Measurements from ENCODE around the gene FRY. TPM values are rescaled to one million over a fixed set of nuclear protein-coding genes. Genes with fewer than 3 reads are reported as not detected.

FRY gene
- total and polyA plus RNA-seq, 10 of the 15 experiments (the other 5 are each of a cell fraction or from before 2014, with no cell fraction given), result 0.18 to 1.4 (median 0.30) TPM

GRCh38 chr13:32170841-32171240 is 139.3 kb downstream of the FRY start (continued):
- TF ChIP-seq SMAD1 (IDR thresholded peaks at IDR 0.05; ENCODE audit: low read depth, partially characterized antibody) (no peak), ATF2 (IDR thresholded peaks at IDR 0.05; ENCODE audit: low read length) (no peak)

- in situ Hi-C loops (cut with MboI), result no loop called here
- no peak for FAIRE-seq
Measured at GRCh38 chr13:32173881-32174280, 142.3 kb downstream of the FRY start.

More at GRCh38 chr13:32173881-32174280, 142.3 kb downstream of the FRY start:
- Histone ChIP-seq H3K9ac (ENCODE audit: control insufficient read depth, insufficient read depth, low read length) (no peak overlapping the region), H3K79me2 (ENCODE audit: control insufficient read depth, insufficient read depth, low read length) (no peaks in the 10 kb centered on the region), H3K27ac (ENCODE audit: control insufficient read depth, insufficient read depth) (no peak overlapping the region), H3K4me3 (no peak overlapping the region), H2AFZ (ENCODE audit: control insufficient read depth, low read depth, low read length) (no peak overlapping the region), H4K20me1 (ENCODE audit: control insufficient read depth, insufficient read depth) (no peaks in the 10 kb centered on the region), H3K4me2 (ENCODE audit: control insufficient read depth, insufficient read depth) (no peak overlapping the region), H3K27me3 (replicated peaks in 1 of 2; ENCODE audit: control insufficient read depth in 2 of 2, insufficient read depth in 2 of 2, low read length in 1 of 2) (no peaks in the 10 kb centered on the region), H3K36me3 (ENCODE audit: control insufficient read depth in 2 of 2, insufficient read depth in 2 of 2, low read length in 1 of 2) (no peaks in the 10 kb centered on the region), H3K9me3 (replicated peaks; ENCODE audit: control insufficient read depth, insufficient read depth, low read length) (no peaks in the 10 kb centered on the region), H3K4me1 (ENCODE audit: control insufficient read depth, insufficient read depth, low read length) (no peaks in the 10 kb centered on the region)
- SMC1A ChIA-PET (ENCODE audit: uncharacterized antibody, unreplicated experiment), result no interaction called here
- no TSS peak for BruUV-seq (replicated peaks)
- ATAC-seq, result no peak
- RAD21 ChIA-PET (ENCODE audit: unreplicated experiment), result no interaction called here
- 0% methylated on average over 1 of the region's 1 CpG for WGBS (ENCODE audit: insufficient coverage, insufficient replicate concordance, low lambda C conversion rate, missing lambda C conversion rate)
- TF ChIP-seq JUNB (IDR thresholded peaks at IDR 0.05) (no peak), KLF5 (IDR thresholded peaks at IDR 0.05; ENCODE audit: partially characterized antibody) (no peak), CREB1 (IDR thresholded peaks at IDR 0.05; ENCODE audit: low read depth) (no peak), USF2 (IDR thresholded peaks at IDR 0.05; ENCODE audit: borderline replicate concordance, low read depth, low read length) (no peak), MEF2B (IDR thresholded peaks at IDR 0.05; ENCODE audit: partially characterized antibody, poor library complexity, severe bottlenecking) (no peak), ZNF592 (IDR thresholded peaks at IDR 0.05) (no peak), PAX5 (IDR thresholded peaks at IDR 0.05; ENCODE audit: borderline replicate concordance, low read depth, low read length) (no peak), MEF2A (IDR thresholded peaks at IDR 0.05; ENCODE audit: insufficient read depth, low read depth, low read length) (no peak), NFXL1 (IDR thresholded peaks at IDR 0.05; ENCODE audit: borderline replicate concordance) (no peak), RAD51 (IDR thresholded peaks at IDR 0.05) (no peak), PAX8 (IDR thresholded peaks at IDR 0.05) (no peak), CBFB (IDR thresholded peaks at IDR 0.05; ENCODE audit: low read depth) (no peak)
- intact Hi-C loops (cut with micrococcal nuclease; ENCODE audit: unreplicated experiment), result no loop called here
- CTCF ChIA-PET, result no interaction called here
- DNase-seq (ENCODE audit: low read depth, low spot score), result no peak
- POLR2A ChIA-PET, result no interaction called here
